AG08395 (cell line): Measurements from ENCODE around the gene TMEM131.
"Not testable (repeated sequence)": the region's sequence is repeated elsewhere in the genome, so short reads cannot be mapped to it uniquely, and the experiment has no call there.

Source experiments
- DNase-seq: peaks from one replicate; pipeline ENCODE4 v3.0.0; 2012; ENCODE audit warnings: mixed read lengths, low spot score

Gene TMEM131, protein sequence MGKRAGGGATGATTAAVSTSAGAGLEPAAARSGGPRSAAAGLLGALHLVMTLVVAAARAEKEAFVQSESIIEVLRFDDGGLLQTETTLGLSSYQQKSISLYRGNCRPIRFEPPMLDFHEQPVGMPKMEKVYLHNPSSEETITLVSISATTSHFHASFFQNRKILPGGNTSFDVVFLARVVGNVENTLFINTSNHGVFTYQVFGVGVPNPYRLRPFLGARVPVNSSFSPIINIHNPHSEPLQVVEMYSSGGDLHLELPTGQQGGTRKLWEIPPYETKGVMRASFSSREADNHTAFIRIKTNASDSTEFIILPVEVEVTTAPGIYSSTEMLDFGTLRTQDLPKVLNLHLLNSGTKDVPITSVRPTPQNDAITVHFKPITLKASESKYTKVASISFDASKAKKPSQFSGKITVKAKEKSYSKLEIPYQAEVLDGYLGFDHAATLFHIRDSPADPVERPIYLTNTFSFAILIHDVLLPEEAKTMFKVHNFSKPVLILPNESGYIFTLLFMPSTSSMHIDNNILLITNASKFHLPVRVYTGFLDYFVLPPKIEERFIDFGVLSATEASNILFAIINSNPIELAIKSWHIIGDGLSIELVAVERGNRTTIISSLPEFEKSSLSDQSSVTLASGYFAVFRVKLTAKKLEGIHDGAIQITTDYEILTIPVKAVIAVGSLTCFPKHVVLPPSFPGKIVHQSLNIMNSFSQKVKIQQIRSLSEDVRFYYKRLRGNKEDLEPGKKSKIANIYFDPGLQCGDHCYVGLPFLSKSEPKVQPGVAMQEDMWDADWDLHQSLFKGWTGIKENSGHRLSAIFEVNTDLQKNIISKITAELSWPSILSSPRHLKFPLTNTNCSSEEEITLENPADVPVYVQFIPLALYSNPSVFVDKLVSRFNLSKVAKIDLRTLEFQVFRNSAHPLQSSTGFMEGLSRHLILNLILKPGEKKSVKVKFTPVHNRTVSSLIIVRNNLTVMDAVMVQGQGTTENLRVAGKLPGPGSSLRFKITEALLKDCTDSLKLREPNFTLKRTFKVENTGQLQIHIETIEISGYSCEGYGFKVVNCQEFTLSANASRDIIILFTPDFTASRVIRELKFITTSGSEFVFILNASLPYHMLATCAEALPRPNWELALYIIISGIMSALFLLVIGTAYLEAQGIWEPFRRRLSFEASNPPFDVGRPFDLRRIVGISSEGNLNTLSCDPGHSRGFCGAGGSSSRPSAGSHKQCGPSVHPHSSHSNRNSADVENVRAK (N-terminal part only)

GRCh38 chr2:97995734-97996624 lies at the start of gene TMEM131:
TSS of gene TMEM131 (minus strand) at chr2:97995948. CDS start at chr2:97995662, 286 bp downstream.
- peak; percentile 97 for DNase-seq

- not testable (repeated sequence) for DNase-seq
Measured at GRCh38 chr2:98044730-98045129, 49.0 kb upstream of the TMEM131 start.

GRCh38 chr2:98043101-98043500 lies 47.4 kb upstream of the TMEM131 start:
- DNase-seq = no peak

GRCh38 chr2:98040331-98040939 lies 44.7 kb upstream of the TMEM131 start:
- no peak for DNase-seq

DNA sequence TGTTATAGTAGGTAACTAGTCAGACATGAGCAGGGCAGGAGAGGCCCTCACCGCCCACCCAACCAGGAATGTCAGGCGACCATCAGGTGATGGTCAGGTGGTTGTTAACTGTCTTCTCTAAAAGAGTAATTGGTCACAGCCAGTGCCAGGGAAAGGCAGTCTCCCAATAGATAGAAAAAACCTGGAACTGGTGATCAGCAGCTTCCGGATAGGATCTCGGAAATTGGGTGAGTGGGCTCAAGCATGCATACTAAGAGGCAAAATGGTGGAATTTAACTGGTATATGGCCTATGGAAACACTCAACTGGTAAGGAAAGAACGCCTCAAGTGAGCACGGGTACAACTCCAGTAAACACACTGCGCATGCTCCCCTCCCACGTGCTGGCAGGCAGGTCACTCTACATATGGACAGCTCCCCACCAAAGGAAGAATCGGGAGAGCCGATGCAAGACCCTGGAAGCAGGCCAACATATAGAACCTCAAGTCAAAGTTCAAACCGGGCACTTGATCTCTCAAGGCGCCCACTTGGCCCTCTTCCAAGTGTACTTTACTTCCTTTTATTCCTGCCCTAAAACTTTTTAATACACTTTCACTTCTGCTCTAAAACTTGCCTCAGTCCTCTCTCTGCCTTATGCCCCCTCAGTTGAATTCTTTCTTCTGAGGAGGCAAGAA lies 43.5 kb upstream of the TMEM131 start:
- DNase-seq = no peak

- DNase-seq = no peak
Measured at GRCh38 chr2:98037666-98038336, 42.1 kb upstream of the TMEM131 start.

DNA sequence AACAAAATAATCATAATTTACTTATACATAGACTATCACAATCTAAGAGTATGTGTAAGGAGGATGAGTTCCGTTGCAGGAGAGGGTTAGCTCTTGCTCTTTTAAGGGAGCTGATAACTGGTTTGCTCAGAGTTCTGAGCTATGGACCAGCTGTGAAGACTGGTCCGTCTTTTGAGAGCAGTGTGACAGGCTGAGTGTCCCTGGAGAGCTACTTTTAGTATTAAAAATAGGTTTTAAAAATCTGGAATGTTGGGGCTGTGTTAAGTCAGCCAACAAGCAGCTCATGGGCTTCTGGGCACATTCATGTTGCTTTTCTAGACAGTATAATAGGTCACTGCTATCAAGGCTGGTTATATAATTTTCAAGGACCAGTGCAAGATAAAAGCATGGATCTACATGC lies 41.5 kb upstream of the TMEM131 start:
- DNase-seq = no peak

DNA sequence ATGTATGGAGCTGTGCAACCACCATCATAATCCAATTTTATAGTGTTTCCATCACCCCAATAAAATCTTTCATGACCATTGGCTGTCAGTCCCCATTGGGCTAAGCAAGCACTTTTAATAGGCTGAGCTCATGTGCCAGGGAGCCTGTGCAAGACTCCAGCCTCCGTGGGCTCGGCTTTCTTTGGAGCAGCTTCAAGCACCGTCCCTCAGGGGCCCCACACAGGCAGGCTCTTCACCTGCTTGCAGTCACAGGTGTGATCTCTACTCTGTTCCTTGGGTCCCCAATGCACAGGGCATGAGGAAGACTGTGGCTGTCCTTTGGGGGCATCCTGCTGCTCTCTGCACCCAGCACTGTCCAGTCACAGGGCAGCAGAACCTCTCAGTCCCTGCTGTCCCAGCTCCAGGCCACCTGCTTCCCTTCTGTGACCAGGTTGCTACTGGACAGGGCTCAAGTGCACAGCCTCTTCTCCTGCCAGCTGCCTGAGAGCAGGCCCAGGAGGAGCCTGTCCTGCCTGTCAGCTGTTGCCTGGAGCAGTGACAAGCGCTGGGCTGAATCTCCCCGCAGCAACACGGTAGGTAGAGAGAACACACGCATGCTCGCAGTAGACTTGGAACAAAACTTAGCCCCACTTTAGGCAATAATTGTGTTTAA lies 40.7 kb upstream of the TMEM131 start:
- DNase-seq = no peak

DNA sequence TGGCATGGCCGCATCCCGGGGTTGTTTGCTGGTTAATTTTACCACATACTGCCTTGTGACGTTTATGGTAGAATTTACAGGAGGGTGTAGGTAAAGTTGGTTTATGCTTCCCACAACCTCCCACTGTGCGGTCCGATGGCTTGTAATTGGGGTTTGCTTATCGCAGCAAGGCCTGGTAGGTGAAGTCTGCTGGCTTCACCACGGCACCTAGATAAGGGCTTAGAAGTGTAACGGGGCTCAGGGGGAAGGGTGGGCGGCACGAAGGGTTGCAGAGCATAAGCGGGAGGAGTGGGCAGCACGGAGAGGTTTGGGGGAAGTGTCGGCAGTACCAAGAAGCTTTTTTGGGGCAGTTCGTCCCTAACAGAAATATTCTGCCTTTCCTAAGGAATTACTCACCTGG lies 39.0 kb upstream of the TMEM131 start:
- DNase-seq = no peak

GRCh38 chr2:98032086-98032485 lies 36.3 kb upstream of the TMEM131 start:
- DNase-seq = no peak

GRCh38 chr2:98029718-98030222 lies 34.0 kb upstream of the TMEM131 start:
- no peak for DNase-seq

- no peak for DNase-seq
Measured at GRCh38 chr2:98028931-98029717, 33.4 kb upstream of the TMEM131 start.

GRCh38 chr2:98028101-98028561 lies 32.4 kb upstream of the TMEM131 start:
- DNase-seq = peak; percentile 69

DNA sequence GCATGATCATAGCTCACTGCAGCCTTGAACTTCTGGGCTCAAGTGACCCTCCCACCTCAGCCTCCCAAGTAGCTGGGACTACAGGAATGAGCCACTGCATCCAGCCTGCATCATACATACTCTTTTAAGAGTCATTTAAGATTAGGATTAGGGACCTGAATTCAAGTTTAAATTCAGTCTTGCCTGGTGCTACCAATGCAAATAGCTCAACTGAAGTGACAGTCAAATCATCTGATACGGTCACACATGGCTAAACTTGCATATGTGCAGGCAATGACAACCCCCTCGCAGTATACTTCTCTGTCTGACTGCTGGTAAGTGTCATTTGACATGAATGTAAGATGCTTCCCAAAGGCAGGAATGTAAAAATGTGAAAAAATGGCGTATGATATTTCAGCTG lies 31.8 kb upstream of the TMEM131 start:
- DNase-seq = no peak

- DNase-seq = no peak
Measured at GRCh38 chr2:98026927-98027522, 31.3 kb upstream of the TMEM131 start.

- DNase-seq = no peak
Measured at GRCh38 chr2:98026292-98026691, 30.5 kb upstream of the TMEM131 start.

DNA sequence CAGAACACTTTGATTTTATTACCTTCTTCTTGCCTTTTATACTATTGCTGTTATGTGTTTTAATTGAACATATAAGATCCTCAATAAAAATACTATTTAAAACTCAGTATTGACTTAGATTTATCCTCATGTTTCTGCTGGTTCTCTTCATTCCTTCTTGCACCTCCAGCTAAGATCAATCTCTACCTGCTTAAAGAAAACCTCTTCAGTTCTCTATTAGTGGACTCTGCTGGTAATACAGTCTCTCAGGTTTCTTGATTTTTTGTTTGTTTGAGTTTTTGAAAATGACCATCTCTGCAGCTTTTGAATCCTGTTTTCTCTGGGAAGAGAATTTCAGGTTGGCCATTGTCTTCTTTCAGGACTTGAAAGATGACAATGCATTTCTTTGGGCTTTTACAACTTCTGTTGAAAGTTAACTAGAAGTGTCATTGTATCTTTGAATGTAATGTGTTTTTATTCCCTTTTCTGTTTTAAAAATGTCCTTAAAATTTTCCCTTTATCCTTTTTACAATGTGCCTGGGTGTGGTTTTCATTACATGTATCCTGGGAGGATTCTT lies 29.8 kb upstream of the TMEM131 start:
- no peak for DNase-seq
